ENCODE measurements around the gene DYNC1LI2.

The DYNC1LI2 gene

GRCh38 chr16:66740533-66740932 is 10.9 kb downstream of the DYNC1LI2 start:
- Histone ChIP-seq H3K4me1 (peaks cover 0 to 48% (median 27%) of the 10 kb centered on the region in 4 donors), H3K27ac (peak overlapping the region; percentile 71 to 83), H3K36me3 (peaks cover 34 to 75% (median 44%) of the 10 kb centered on the region in 3 donors), H3K27me3 (no peaks in the 10 kb centered on the region), H3K4me3 (no peak overlapping the region), H3K9me3 (no peaks in the 10 kb centered on the region)
- intact Hi-C loops (cut with DNase I; ENCODE audit: low total_unique reads) = no loop called here
- TF ChIP-seq CTCF (IDR thresholded peaks at IDR 0.05) = no peak
- DNase-seq = no peak

- TF ChIP-seq CTCF (IDR thresholded peaks at IDR 0.05) = peak; percentile 34 to 40
- Histone ChIP-seq H3K4me3 (no peak overlapping the region), H3K27ac (peak overlapping the region; percentile 71 to 83), H3K27me3 (no peaks in the 10 kb centered on the region), H3K9me3 (no peaks in the 10 kb centered on the region), H3K4me1 (peaks cover 0 to 43% (median 27%) of the 10 kb centered on the region in 4 donors), H3K36me3 (peaks cover 34 to 75% (median 46%) of the 10 kb centered on the region in 3 donors)
- intact Hi-C loops (cut with DNase I; ENCODE audit: low total_unique reads) = no loop called here
- DNase-seq = no peak
These were observed 11.4 kb downstream of the DYNC1LI2 start for GRCh38 chr16:66740010-66740409.

- H3K9me3 ChIP-seq = no peaks in the 10 kb centered on the region
- DNase-seq = no peak
- H3K4me1 ChIP-seq = peaks cover 0 to 17% (median 12%) of the 10 kb centered on the region in 4 donors
- no peak overlapping the region for H3K4me3 ChIP-seq
- no peaks in the 10 kb centered on the region for H3K27me3 ChIP-seq
- no peak for TF ChIP-seq CTCF (IDR thresholded peaks at IDR 0.05)
- intact Hi-C loops (cut with DNase I; ENCODE audit: low total_unique reads) = no loop called here
- no peak overlapping the region for H3K27ac ChIP-seq
- H3K36me3 ChIP-seq = peaks cover 58 to 91% (median 74%) of the 10 kb centered on the region in 3 donors
These were observed 15.5 kb downstream of the DYNC1LI2 start for GRCh38 chr16:66735891-66736290.

- Histone ChIP-seq H3K9me3 (no peaks in the 10 kb centered on the region), H3K4me3 (no peak overlapping the region), H3K27me3 (no peaks in the 10 kb centered on the region), H3K4me1 (peaks cover 0 to 9% (median 2%) of the 10 kb centered on the region in 4 donors), H3K36me3 (peaks cover 82 to 91% (median 84%) of the 10 kb centered on the region in 3 donors), H3K27ac (no peak overlapping the region)
- intact Hi-C loops (cut with DNase I; ENCODE audit: low total_unique reads) = no loop called here
- no peak for DNase-seq
- no peak for TF ChIP-seq CTCF (IDR thresholded peaks at IDR 0.05)
These were observed 20.3 kb downstream of the DYNC1LI2 start for GRCh38 chr16:66731101-66731500.

- no peak for TF ChIP-seq CTCF (IDR thresholded peaks at IDR 0.05)
- Histone ChIP-seq H3K27me3 (no peaks in the 10 kb centered on the region), H3K4me3 (no peak overlapping the region), H3K4me1 (peaks cover 0 to 9% (median 2%) of the 10 kb centered on the region in 4 donors), H3K9me3 (no peaks in the 10 kb centered on the region), H3K27ac (no peak overlapping the region), H3K36me3 (peaks cover 82 to 91% (median 86%) of the 10 kb centered on the region in 3 donors)
- no peak for DNase-seq
- intact Hi-C loops (cut with DNase I; ENCODE audit: low total_unique reads) = loop anchor here (10.0 kb wide), 1 partner anchor 136 kb away; no protein-coding TSS in a partner anchor
These were observed 22.6 kb downstream of the DYNC1LI2 start for GRCh38 chr16:66728804-66729203.

All from tibial artery (tissue), 4 donors.